ENCODE data around the gene AGPAT4. TPM values are rescaled to one million over a fixed set of nuclear protein-coding genes. Genes with fewer than 3 reads are reported as not detected.
"Not testable (repeated sequence)": the region's sequence is repeated elsewhere in the genome, so short reads cannot be mapped to it uniquely, and the experiment has no call there.

The AGPAT4 gene
- total RNA-seq, 1 donor from 2014 or later: 54.2 TPM

DNA sequence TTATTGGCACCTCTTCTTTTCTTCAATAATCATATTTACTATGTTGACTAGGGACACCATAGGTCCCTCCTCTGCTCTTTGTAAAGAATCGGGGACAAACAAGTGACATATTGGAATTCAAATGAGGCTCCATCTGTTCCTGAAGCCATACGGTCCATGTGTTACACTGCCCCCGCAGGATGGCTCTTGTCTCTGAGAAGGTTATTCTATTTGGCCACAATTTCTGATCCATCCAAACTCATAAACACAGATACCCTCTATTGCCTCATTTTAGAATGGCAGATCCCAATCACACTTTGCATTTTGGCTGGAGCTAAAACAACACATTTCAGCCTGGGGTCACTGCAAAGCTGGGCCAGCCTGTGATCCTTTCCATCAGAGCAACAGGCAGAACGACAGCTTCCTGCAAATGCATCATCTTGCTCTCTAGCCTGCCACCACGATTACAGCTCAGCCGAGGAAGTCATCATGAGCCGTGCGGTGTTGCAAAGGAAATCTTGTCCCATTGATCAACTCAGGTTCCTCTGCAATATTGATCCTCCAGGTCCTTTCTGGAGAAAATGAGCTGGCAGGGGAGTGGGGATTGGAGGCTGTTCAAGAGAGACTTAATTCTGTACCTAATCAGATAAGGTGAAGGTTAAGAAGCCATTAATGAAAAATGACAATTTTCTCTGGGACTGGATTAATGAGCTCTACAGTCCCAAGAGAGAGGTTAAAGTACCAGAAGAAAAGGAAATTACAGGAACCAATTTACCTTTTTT lies 73.1 kb downstream of the AGPAT4 start:
- no peak for DNase-seq (ENCODE audit: low spot score)

DNA sequence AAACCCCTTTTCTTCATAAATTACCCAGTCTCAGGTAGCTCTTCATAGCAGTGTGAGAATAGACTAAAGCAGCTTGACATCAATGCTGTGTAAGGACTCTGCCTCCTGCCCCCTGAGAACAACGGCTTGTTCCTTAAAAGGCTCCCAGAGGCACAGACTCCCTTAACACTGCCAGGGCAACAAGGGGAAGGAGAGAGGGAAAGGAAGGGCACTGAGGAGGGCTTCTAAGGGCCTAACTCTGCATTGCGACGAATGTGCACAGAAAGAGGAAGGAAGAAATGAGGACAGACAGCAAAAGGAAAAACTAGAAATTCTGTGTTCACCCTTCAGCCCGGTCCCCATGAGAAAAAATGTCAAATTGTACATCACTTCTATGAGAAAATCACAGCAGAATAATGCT lies 74.0 kb downstream of the AGPAT4 start:
- no peak for DNase-seq (ENCODE audit: low spot score)

DNA sequence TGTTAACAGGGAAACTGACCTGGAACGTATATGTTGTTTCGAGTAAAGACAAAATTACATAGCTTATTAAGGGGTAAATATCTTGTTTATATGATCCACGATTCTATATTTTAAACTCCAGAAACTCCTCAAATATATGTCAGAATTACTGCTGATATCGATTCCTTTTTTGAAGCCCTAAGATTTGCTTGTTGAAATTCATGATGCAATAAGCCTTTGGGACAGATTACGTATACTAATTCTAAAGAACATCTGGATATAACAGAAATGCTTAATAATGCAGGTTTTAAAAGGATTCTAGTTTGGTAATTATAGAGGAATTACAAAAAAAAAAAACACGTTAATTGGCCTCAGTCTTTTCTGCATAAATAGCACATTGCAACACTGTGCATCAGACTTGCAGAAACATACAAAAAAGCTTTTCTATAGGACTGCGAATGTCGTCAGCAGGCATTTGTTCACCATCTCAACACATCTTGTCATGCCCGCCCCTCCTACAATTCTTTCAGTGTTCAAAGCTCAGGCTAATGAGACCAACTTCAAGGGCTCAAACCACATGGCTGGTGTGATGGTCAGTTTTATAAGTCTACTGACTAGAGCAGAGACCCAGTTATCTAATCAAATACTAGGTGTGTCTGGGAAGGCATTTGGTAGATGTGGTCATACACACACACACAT lies 74.9 kb downstream of the AGPAT4 start:
- peak; percentile 14 for DNase-seq (ENCODE audit: low spot score)

DNA sequence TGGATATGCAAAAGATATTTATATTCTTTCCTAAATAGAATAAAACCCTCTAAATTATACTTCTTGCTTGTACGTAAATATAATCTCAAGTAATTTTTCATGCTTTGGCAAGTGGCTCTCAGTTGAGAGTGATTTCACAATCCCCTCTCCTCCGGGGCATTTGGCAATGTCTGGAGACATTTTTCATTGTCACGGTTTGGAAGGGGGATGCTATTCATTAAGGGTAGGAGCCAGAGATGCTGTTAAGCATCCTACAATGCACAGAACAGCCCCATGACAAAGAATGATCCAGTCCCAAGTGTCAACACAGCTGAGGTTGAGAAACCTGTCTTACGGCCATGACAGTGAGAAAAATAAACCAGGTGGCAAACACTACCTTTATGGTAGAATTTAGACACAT lies 75.7 kb downstream of the AGPAT4 start:
- DNase-seq (ENCODE audit: low spot score): no peak

DNA sequence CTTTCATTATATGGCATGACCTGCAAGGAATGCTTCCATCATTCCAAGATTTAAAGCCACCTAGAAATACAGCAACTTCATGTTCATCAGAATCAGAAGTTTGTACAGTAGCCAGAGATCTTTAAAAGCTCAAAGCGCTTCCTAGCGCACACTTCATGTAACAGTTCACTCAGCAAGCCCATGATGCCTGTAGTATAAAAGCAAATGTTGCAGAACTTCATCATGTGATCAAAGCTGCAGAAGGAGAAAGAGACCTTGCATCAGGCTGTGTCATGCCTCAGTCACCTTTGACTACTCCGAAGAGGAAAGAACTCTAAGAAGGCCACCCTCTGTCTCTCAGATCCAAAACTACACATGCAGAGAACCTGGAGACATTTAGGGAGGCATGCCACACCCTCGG lies 78.5 kb downstream of the AGPAT4 start:
- DNase-seq (ENCODE audit: low spot score): no peak

DNA sequence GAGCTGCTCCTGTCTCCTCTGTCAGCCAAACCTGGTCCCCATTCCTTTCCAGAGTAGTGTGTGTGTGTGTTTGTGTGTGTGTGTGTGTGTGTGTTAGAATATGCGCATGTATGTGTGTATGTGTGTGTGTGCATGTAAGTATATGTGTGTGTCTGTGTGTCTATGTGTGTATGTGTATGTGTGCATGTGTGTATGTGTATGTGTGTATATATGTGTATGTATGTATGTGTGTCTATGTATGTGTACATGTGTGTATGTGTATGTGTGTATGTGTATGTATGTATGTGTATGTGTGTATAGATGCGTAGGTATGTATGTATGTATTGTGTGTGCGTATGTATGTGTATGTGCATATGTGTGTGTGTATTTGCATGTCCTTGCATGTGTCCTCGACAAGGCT lies 79.5 kb downstream of the AGPAT4 start:
- DNase-seq (ENCODE audit: low spot score): no peak

DNA sequence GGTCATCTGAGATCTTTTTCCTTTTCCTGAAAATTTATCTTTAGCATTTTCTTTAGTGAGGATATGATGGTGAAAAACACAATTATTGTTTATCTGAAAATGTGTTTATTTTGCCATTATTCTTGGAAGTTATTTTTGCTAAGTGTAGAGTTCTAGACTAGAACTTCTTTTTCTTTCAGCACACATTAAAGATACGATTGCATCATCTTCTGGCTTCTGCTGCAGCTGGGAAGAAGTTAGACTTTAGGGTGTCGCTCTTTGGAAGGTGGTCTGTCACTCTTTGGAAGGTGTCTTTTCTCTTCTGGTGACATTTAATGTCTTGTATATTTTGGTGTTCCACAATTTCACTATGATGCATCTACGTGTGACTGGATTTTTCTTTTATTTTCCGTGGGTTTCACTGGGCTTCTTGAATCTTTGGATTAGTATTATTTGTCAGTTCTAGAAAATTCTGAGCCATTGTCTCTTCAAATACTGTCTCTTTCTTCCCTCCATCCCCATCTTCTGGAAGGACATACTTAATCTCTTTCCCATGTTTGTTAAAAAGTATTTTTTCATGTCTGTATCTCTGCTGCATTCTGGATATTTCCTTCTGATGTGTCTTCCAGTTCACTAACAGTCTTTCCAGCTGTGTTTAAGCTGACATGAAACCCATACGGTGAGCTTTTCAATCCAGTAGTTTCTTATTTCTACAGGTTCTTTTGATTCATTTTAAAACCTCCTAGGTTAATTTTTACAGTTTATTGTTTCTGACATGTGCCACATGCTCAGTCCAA lies 81.0 kb downstream of the AGPAT4 start:
- DNase-seq (ENCODE audit: low spot score): no peak

DNA sequence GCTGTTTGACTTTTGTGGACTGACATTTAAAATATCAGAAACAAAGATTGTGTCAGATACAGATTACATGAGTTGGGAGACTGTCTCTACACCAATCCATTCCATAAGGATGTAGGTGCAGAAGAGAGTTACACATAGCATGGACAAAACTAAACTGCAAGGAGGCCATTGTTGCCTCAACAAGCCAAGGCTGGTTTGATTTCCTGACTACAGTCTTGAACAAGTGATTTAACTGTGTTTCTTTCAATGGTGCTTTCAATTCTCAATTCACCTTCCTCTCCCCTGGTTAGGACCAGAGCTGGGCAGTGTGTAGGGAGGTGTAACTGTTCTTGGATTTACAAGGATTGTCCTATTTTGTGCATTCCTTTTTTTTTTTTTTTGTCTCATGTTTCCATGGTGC lies 82.2 kb downstream of the AGPAT4 start:
- DNase-seq (ENCODE audit: low spot score): no peak

DNA sequence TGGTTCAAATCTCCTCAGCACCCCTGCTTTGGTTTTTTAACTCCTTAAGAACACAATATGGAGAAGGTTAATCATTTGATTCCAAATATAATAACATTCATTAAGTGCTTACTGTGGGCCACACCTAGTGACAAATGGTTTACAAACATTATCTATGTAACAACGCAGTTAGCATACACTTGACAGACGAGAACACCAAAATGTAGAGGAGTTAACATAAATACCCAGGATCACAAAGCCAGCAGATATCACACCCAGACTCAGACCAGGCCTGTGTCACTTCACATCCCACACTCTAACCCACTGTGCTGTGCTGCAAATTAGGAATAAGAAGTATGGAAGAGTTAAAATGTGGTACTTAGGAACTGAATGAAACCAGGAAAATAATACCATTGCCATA lies 82.9 kb downstream of the AGPAT4 start:
- DNase-seq (ENCODE audit: low spot score): no peak

DNA sequence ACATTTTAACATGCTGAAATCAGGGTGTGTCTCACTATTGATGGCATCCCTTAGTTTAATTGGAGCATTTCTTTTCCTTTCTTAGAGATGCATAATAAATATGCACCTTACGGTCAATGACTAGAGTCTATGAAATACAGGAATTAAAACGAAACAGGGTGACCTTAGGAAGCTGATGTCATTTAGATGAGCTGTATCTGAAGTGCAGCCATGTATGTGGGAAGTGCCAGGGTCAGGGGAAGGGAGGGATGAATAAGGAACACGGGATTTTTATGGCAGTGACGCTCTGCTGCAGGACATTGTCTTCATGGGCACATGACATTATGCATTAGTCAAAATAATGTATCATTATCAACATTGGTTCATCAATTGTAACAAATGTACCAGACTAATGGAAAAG lies 84.0 kb downstream of the AGPAT4 start:
- no peak for DNase-seq (ENCODE audit: low spot score)

DNA sequence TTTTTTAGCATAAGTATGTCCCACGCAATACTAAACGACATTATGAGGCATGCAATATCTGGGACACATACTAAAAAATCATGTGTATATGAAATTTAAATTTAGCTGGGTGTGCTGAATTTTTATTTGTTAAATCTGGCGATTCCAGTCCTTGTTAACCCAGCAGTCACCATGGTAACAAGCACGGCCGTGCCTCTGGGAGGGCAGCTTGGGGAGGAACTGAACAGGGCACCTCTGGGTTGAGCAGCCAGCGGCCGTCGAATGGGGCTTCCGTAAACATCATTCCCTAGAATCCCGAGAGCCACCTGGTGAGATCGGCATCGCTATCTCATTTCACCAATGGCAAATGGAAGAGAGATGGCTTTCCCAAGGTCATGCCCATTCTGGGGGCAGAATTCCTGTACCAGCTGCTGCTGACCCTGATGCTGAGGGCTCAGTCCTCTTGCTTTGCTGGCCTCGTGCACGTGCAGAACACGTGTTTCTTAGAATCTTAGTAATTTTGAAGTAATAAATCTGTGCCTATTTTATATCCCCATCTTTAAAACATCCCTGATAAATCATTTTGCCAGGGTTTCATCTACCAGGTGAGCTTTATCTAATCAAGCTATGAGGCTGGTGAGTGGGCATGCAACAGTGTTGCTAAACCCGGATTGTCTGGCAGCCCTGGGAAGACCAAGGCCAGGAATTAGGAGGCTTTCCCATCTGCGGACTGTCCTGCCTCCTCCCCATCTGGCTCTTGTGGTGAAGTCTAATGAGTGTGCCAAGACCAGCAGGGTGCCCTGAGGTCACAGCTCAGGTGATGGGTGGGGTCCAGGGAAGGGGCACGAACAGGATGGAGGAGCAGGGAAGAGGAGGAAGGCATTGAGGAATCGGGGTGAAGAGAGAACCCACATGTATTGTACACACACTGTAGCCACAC lies 85.1 kb downstream of the AGPAT4 start:
- DNase-seq (ENCODE audit: low spot score): no peak

DNA sequence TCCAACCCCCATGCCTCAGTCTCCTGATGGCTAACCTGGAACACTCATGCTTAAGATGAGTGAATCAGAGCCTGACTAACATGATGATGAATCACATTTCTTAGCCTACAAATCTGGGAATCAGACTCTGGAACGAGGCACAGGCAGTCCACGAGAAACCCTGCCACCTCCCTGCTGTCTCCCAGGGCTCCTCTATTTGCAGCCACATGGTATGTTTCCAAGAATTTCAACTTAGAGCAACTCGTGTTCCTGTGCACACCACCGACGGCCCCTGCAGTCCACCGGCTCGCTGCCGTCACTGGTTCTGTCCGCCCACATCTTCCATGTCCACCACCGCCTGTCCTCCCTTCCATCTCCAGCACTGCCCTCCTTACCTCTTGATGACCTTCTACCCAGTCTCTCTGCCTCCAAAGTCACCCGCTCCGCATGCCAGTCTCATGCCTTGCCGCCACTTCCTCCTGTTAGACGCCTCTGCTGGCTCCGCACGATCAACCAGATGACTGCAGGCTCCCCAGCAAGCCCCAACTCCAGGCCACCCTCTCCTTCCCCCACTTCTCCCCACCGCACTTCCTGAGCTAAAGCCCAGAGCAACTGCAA lies 87.6 kb downstream of the AGPAT4 start:
- DNase-seq (ENCODE audit: low spot score): no peak

DNA sequence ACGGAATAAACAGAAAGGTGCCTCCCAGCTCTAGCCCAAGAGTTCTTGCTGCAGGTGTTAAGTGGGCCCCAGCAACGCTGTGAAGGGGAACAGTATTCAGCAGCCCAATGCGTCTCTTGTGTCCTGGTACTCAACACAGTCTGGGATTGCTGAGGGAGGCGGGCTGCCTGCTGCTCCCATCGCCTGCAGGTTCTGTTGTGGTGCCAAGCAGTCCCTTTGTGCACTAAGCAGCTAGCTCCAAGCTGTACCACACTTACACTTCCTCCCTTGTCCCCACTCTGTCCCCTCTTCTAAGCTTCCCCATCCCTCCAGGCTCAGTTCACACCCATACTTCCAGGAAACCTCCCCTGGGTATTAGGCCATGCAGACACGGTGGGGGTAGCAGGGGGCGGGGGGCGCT lies 92.7 kb downstream of the AGPAT4 start:
- no peak for DNase-seq (ENCODE audit: low spot score)

DNA sequence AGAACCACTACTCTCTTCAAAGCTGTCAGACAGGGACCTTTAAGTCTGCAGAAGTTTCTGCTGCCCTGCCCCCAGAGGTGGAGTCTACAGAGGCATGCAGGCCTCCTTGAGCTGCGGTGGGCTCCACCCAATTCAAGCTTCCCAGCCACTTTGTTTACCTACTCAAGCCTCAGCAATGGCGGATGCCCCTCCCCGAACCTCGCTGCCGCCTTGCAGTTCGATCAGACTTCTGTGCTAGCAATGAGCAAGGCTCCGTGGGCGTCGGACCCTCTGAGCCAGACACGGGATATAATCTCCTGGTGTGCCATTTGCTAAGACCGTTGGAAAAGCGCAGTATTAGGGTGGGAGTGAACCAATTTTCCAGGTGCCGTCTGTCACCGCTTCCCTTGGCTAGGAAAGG lies 95.7 kb downstream of the AGPAT4 start:
- DNase-seq (ENCODE audit: low spot score): not testable (repeated sequence)

DNA sequence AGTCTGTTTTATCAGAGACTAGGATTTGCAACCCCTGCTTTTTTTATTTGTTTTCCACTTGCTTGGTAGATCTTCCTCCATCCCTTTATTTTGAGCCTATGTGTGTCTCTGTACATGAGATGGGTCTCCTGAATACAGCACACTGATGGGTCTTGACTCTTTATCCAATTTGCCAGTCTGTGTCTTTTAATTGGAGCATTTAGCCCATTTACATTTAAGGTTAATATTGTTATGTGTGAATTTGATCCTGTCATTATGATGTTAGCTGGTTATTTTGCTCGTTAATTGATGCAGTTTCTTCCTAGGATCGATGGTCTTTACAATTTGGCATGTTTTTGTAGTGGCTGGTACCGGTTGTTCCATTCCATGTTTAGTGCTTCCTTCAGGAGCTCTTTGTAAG lies 97.4 kb downstream of the AGPAT4 start:
- DNase-seq (ENCODE audit: low spot score): not testable (repeated sequence)

DNA sequence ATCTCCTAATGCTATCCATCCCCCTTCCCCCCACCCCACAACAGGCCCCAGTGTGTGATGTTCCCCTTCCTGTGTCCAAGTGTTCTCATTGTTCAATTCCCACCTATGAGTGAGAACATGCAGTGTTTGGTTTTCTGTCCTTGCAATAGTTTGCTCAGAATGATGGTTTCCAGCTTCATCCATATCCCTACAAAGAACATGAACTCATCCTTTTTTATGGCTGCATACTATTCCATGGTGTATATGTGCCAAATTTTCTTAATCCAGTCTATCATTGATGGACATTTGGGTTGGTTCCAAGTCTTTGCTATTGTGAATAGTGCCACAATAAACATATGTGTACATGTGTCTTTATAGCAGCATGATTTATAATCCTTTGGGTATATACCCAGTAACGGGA lies 101.1 kb downstream of the AGPAT4 start:
- DNase-seq (ENCODE audit: low spot score): not testable (repeated sequence)

DNA sequence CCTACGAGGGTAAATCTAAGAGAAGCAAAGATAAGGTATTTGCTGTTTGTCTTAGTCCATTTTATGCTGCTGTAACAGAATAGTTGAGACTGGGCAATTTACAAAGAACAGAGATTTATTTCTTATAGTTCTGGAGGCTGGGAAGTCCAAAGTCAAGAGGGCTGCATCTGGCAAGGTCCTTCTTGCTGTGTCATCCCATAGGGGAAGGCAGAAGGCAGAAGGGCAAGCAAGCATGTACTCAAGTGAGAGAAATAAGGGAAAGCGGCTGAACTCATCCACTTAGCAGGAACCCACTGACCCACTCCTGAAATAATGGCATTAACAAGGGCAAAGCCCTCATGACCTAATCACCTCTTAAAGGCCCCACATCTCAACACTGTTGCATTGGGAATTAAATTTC lies 102.7 kb downstream of the AGPAT4 start:
- DNase-seq (ENCODE audit: low spot score): no peak

DNA sequence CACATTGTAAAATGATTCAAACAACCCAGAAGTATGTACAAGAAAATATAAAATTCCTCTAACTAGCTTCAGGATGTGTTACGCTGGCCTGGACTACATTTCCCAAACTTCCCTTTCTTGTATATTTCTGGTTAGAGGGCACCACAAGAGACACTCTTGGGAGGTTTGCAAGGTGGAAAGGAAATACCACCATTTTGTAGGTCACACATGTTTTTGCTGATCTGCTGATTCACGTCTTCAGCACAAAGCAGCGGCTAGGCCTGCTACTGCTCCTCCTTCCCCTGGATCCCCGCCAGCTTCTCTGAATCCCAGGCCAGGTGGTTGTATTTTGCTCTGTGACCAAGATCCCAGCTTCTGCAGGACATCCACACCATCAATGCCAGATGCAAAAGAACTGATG lies 104.2 kb downstream of the AGPAT4 start:
- DNase-seq (ENCODE audit: low spot score): peak; percentile 31

DNA sequence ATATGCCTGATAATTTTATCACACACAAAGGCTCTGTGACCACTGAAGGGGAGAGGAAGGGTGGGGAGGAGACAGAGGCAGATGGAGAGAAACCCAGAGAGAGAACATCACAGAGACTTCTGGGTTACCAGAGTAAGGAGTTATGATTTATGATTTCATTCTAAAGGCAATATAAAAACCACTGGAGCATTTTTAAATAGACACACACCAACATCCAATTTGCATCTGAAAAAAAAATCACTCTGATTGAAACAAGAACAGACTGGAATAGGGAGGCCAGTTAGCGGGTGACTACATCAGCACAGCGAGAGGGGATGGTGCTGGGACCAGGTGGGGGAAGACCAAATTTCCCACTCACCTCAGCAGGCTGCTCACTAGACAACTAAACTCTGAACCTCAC lies 104.8 kb downstream of the AGPAT4 start:
- no peak for DNase-seq (ENCODE audit: low spot score)

DNA sequence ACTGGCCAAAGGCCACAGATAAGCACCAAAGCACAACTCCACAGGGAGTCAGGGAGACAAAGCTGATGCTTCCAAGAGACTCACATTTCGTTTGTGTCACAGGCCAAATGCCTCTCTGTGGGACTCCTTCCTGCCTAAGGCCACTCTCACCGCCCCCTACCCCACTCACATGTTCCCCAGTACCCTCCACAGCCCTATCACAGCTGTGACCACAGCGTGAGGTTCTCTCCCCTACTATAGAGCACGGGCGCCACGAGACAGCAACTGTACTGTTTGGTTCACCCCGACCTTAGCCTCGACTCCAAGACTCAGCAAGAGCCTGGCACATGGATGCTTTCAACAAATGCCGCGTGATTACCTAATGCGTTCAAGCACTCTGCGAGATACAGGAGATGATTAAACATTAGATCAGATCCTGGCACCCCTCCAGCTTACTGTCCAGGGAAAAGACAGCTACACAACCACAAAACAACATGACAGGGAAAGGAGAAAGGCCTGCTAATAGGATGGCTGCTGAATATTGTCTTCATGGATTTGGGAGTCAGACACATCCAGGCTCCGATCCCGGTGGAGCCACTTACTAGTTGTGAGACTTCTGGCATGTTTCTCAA lies 105.5 kb downstream of the AGPAT4 start:
- peak; percentile 58 for DNase-seq (ENCODE audit: low spot score)

DNA sequence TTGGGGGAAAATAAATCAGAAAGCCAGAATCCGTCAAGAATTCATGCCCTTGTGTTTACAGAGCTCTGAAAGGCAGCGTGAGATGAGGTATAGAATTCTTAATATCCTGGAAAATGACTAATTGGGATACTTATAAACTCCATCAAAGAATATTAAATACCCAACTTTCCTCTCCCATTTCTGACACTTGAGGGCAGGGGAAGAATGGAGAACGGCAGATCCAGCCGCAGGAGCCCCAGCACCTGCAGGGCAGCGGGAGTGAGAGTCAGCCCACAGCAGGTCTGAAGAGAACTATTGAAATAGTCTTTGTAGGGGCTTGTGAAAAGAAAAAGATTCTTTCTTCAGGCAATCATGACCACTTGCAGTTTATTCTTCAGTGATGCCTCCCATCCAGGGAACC lies 107.2 kb downstream of the AGPAT4 start:
- no peak for DNase-seq (ENCODE audit: low spot score)

Data from umbilical cord (tissue), 2 donors.